Daoy (cell line): ENCODE measurements around the gene PAX8. TPM values are rescaled to one million over a fixed set of nuclear protein-coding genes. Genes with fewer than 3 reads are reported as not detected.
A peak's percentile ranks its signal among the peaks of the same experiment; 100 is the strongest.
"Not testable (repeated sequence)": the region's sequence is repeated elsewhere in the genome, so short reads cannot be mapped to it uniquely, and the experiment has no call there.

Source experiments
- DNase-seq: peaks from one replicate; pipeline ENCODE4 v3.0.0-alpha.2; 2015; ENCODE audit warnings: low read depth
- total RNA-seq: library from RNA; depleted of rRNA; stranded (reverse); fragments of >200 nt; shearing (Covaris generic); gene quantifications from 2 replicates; pipeline ENCODE4 v1.2.3, GENCODE V29; 2014

PAX8 gene
- total RNA-seq, 1 experiment from 2014 or later, result 0.17 TPM

- no peak for DNase-seq
Measured at GRCh38 chr2:113291191-113291590, 12.5 kb upstream of the PAX8 start.

- DNase-seq, result peak; percentile 7
Measured at GRCh38 chr2:113288674-113289149, 10.0 kb upstream of the PAX8 start.

DNA sequence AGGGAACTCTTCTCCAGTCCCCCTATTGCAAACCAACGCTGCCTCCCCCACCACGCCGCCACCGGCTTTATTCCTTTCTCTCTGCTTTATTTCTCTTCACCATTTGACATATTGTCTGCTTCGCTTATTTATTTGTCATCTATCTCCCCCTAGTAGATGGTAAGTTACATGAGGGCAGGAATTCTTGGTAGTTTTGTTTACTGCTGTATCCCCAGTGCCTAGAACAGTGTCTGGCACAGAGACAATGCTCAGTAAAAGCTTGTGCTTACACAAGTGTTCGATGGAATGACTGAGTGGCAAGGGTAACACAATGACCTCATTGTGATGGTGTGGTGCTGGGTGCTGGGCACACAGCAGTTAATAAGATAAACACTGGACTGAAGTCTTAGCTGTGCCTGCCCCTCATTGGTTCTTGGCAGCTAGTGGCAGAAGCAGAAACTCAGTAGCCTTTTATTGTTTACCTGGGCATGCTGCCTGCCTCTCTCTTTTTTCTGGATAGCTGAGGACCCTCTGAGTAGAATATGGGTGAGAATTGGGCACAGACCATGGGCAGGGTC is 9.5 kb upstream of the PAX8 start:
- DNase-seq, result not testable (repeated sequence)

DNA sequence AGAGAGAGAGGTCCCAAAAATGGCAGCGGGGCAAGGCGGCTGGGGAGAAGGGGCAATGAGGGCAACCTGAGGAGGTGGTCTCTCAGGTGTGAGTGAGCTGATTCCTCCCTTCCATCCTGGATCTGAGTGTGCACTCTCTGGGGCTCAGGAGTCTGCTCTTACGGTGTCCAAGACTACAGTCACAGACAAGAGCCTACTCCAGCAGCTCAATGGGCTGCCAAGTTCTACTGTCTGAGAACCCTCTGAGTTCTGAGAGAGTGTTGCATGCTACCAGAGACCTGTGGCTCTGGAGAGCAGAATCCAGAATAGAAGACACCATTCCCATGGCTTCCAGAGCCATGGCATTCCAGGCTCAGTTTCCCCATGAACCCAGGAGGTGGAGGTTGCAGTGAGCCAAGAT is 7.1 kb upstream of the PAX8 start:
- DNase-seq, result no peak

DNA sequence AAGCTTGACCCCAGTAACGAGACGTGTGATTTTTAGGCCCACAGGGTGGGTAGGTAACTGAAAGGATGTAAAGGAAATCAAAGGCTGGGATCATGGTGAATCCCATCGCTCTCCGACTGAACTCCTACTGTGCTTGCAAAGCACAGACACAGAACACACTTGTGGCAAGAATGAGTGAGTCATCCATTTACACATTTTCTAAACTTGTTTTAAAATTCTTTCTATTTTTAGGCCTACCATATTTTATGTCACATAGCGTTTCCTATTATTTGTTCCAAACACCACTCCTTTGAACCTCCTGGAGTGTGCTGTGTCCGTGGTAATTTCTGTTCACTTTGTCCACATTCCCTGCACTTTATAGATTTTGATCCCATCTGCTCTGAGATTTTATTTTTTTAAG is 6.3 kb upstream of the PAX8 start:
- peak; percentile 66 for DNase-seq

DNA sequence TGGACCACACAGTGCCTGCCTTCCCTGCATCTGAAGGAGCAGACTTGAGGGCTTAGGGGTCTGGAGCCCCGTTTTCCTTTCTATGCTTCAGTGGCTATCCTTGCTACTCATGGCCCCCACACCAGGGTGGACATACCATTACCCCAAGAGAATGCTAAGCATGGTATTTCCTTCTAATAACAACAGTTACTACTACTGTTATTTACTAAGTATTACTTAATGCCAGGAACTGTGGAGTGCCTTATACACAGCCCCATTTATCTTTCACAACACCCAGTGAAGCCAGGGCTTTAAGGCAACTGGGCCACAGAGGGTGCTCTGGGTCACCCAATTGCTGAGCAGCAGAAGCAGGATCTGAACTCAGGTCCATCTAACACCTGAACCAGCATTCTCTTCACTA is 5.8 kb upstream of the PAX8 start:
- DNase-seq, result no peak

GRCh38 chr2:113283704-113284284 is 5.1 kb upstream of the PAX8 start:
- DNase-seq, result peak; percentile 98

DNA sequence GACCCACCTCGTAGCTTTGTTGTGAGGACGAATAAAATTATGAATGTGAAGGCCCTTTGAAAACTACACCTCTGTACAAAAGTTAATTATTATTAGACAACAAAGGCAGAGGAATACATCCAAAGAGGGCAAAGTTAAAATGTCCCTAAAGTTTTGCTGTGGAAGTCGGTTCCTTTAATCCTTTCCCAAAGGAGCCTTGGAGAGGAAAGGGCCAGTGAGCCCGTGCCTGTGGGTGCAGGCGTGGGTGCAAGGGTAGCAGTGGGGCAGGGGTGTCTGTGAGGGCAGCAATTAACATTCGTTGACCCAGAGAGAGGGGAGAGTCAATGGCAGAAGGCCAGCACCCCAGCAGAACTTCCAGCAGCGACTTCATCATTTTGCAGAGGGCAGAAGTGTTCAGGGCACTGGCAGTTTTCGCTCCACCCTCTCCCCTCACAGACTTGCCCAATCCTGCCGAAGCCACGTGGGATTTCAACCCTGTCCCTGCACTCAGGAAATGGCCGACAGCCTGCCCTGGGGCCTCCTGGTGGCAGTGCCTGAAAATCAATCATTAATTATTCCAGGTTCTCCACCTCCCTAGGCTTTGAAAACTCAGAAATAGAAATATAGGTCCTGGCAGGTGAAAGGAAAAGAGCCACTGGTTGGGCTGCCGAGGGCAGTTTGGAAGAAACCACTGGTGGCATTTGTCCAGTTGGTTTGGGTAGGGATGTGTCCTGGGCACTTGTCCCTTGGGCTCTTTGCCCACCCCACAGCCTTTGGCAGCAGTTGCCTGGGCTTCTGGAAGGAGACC is 4.2 kb upstream of the PAX8 start:
- DNase-seq, result peak; percentile 91

DNA sequence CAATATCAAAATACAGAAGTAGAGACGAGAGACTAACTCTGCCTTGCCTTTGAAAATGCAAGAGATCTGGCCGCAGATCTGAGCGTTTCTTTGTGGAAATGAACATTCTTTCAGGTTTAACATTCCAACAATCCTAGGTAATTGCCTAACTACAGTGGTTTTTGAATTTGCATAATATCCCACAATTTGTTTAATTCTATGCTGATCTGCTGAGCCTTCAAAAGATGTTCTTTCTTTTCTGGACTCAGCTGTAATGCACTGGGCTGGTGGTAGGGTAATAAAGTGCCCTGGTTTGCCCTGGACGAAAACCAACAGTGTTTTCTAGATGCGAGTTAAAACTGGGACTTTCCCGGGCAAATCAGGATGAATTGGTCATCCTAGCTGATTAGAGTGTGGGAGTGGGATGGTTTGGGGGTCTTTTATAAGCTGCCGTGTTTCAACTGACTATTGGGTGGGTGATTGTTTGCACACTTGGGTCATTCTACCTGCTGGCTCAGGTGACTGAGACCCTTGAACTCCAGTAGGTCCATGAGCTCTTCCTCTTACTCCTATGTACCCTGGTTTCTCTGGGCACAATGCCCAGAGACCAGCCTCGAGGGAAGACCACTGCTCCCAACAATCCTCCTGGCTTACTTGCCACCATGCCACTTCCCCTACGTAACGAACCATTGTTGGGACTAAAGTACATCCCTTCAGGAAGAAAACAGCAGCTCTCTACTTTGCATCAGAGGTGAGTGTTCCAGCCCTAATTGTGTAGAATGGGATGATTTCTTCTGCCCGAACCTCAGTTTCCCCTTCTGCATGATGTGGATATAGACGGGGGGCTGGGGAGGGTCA is 3.4 kb upstream of the PAX8 start:
- DNase-seq, result peak; percentile 59

DNA sequence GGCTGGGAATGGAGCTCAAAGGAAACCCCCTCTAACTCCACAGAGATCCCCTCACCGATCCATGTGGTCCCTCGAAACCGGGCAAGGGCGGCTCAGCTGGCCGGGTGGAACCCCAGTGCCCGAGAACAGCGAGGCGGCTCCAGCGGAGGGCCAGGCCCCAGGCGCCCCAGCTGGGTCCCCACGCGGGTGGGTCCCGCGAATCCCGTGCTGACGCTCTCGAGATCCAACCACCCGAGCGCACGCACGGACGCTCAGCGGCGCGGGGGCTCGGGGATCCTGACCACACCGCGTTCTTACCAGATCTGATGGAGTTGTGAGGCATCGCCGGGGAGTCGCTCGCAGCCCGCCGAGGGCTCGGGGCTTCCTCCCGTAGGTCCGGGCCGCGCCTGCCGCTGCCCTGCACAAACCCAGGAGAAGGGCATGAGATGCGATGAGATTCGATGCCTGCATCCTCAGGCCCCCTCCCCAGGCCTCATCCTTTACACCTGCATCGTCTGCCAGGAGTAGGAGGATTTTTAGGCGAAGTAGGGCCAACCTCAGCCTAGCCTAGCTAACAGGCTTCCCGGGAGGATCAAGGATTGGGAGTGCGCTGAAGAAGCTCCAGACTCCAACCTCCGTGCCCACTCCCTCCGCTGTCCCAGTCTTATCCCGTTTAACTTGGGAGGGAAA is 514 bp downstream of the PAX8 start:
- no peak for DNase-seq

DNA sequence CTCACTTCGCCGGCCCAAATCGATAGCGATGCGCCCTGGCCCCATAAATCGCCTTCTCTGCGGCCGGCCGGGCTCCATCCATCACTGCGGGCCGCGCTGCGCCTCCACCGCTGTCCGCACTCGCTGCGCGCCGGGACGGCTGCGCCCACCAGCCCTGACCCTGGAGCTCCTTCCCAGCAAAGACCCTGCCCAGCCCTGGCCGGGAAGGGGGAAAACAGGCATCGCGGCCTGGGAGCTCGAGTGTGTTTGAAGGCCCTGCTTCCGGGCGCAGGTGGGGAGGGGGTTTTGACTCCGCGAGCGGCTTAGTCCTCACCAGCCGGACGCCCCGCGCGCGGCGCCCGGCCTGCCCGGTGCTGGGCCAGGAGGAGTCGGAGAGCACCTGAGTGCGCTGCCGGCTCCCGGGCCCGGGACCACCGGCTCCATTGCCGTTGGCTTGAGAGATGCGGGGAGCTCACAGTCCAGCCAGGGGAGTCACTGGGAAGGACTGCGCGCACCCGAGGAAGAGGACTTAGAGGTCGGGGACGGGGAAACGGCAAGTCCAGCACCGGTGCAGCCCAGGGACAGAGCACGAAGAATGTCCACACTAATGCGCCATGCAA is 1.1 kb downstream of the PAX8 start:
- DNase-seq, result no peak

GRCh38 chr2:113276761-113277425 is 1.8 kb downstream of the PAX8 start:
- DNase-seq, result no peak

DNA sequence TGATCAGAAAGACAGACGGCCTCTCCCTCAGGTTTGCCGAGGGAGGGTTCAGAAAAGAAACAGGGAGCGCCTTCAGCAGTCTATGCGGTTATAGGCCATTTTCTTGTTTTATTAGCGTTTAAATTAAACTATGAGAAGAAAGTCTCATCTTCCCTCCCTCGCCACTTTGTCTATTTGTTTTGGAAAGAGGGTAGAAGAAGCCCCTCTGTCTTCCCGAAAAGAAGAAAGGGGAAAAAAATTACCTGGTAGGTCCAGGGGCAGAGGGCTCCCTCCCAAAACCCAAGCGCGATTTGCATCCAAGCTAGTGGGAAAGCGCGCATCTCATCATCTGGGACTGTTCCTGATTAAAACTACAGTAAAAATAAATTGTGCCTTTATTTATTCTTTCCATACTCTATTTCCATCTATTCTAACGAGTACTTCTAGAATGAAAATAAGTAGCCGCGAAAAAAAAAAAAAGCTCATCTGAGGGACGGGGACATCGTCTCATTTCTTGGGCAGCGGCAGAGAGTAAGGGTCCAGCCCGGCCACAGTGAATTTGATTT is 2.4 kb downstream of the PAX8 start:
- DNase-seq, result no peak

- DNase-seq, result no peak
Measured at GRCh38 chr2:113275556-113276215, 3.0 kb downstream of the PAX8 start.

DNA sequence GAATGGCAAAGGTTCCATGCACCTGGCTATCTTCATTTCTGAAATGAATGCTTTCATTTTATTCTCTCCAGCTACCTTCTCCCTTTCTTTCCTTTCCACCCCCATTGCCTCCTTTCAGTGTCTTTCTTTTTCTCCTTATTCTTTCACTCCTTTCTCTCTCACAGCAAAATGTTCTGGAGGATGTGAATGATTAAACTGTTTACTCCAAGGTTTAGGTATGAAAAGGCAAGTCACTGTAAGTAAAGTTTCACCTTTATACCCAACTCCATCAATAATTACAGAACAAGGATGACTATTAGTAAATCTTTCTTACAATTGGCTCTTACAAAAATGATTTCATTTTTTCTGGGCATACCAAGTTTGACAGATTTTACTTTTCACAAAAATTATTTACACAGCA is 4.3 kb downstream of the PAX8 start:
- no peak for DNase-seq

GRCh38 chr2:113273981-113274380 is 4.7 kb downstream of the PAX8 start:
- no peak for DNase-seq

DNA sequence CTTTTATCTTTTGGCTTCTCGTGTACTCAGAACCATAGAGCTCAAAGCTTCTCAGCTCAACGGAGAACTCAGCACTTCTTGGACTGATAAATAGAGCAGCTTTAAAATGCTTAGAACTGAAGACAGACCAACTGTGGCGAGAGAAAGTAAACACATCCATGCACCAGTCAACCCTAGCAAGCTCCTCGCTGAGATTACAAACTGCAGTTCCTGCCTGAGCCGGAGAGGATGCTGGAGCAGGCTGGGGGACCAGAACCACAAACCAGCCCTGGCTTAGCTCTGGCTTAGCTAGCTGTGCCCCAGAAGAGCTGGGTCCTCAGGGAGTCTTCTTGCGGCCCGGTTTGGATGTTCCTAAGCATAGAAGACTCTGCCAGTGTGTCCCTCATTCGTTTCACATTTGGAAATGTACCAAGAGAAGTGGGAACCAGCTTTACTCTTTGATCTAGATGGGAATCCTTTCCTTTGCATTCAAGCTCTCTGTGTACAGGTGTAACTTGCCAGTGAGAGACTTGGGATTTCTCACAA is 5.6 kb downstream of the PAX8 start:
- DNase-seq, result peak; percentile 28

DNA sequence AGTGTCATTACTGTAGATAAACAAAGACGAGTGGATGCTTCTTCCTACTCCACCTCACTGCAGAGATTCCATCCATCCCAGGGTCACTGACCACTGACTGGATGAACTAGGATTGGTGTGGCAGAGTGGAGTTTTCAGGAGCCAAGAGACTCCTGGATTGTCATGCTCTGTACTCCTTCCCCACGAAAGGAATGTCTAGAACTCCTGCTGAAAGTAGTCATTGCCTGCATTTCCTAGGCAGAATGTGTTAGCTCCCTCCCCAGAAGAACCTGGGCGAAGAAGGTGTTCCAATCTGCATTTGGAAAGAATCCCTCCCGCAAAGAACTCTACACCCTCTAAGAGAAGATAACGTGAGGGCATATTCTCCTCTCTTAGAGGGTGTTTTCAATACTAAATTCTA is 6.2 kb downstream of the PAX8 start:
- no peak for DNase-seq

- no peak for DNase-seq
Measured at GRCh38 chr2:113268621-113269360, 9.9 kb downstream of the PAX8 start.
